ENCODE measurements around the gene CBX3.

The CBX3 gene

DNA sequence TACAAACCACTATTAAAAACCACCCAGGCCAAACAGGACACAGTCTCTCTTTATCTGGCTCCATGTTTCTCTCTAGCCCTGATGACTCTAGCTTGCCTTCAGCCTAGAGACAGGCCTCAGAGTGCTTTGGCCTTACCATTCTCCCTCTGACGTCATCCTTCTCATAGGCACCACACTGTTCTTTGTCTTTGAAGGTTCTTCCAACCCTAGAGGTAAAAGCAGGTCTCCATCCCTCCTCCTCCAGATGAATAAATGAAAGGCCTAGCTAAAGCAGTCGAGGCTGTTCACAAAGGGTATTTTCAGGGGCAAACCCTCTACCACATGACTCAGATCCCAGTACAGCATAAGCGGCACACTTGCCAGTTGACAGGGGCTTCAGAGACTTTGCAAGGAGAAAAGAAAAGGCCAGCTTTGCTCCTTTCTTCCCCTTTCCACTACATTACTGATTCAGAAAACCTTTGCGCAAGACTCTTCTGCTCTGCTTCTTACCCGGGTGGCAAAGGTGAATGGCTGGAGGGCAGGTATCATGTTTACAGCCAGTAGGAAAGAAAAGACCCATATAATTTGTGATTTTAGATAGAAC, 34.8 kb upstream of the CBX3 start:
- TF ChIP-seq, protein P1, sequence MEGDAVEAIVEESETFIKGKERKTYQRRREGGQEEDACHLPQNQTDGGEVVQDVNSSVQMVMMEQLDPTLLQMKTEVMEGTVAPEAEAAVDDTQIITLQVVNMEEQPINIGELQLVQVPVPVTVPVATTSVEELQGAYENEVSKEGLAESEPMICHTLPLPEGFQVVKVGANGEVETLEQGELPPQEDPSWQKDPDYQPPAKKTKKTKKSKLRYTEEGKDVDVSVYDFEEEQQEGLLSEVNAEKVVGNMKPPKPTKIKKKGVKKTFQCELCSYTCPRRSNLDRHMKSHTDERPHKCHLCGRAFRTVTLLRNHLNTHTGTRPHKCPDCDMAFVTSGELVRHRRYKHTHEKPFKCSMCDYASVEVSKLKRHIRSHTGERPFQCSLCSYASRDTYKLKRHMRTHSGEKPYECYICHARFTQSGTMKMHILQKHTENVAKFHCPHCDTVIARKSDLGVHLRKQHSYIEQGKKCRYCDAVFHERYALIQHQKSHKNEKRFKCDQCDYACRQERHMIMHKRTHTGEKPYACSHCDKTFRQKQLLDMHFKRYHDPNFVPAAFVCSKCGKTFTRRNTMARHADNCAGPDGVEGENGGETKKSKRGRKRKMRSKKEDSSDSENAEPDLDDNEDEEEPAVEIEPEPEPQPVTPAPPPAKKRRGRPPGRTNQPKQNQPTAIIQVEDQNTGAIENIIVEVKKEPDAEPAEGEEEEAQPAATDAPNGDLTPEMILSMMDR (IDR thresholded peaks at IDR 0.05; ENCODE audit: low read depth, low read length, missing control alignments): no peak
- DNase-seq (ENCODE audit: extremely low read depth, low read depth): no peak
- no peak overlapping the region for H3K4me3 ChIP-seq (replicated peaks; ENCODE audit: low read depth, low read length)

DNA sequence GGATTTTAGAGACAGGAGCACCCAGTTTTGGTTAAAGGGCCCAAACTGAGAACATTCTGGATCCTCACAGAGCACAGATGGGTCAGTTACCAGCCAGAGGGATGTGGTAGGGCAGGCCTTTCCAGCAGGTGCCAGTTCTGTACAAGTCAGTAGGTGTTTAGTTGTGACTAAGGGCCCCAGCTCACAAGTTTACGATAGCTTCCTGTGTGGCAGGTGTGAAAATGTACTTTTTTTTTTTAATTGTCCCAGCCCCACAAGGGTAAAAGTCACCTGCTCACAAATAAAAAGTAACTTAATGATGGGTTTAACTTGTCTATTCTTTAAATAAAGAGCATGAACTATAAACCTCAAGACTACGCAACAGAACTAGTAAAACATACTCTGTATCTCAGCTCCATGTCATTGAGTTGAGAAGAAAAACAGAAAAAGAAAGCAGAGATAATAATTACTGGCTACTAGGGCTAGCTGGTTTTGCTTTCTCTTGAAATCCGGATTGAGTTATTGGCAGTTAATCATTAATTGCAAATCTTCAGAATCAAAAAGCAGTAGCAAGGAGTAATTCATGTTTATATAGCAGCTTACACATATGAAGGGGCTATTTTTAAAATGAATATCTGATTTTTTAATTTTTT, 34.1 kb upstream of the CBX3 start:
- no peak for DNase-seq (ENCODE audit: extremely low read depth, low read depth)
- H3K4me3 ChIP-seq (replicated peaks; ENCODE audit: low read depth, low read length): no peak overlapping the region
- TF ChIP-seq, protein P1 (IDR thresholded peaks at IDR 0.05; ENCODE audit: low read depth, low read length, missing control alignments): no peak

DNA sequence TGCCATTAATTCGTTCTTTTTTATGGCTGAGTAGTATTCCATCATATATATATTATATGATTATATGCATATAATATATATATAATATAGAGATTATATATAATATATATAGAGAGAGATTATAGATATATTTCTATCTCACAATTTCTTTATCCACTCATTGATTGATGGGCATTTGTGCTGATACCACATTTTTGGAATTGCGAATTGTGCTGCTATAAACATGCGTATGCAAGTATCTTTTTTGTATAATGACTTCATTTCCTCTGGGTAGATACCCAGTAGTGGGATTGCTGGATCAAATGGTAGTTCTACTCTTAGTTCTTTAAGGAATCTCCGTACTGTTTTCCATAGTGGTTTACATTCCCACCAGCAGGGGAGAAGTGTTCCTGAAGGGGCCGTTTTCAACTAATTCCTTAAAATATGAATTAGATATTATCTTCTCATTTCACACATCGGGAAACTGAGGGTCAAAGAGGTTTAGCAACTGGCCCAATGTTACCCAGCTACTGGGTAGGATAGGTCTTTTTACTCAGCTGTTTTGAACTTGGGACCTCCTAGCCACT, 33.0 kb upstream of the CBX3 start:
- TF ChIP-seq, protein P1 (IDR thresholded peaks at IDR 0.05; ENCODE audit: low read depth, low read length, missing control alignments): no peak
- no peak for DNase-seq (ENCODE audit: extremely low read depth, low read depth)
- no peak overlapping the region for H3K4me3 ChIP-seq (replicated peaks; ENCODE audit: low read depth, low read length)

DNA sequence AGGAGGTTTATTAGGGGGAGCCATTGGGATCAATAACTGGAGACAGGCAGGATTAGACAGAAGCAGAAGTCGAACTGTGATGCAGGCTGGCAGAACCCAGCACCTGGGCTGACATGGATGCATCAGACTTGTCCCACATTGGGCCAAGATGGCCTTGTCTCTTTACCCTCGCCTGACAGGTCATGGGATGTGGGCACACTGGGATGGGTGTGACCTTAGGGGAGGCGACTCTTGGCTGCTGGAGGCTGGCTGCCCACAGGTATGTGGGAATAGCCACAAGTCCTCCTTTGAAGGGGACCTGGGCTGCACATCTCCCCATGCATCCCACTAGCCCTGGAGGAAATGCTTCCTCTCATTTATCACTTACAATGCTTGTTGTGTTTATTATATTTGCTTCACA, 32.3 kb upstream of the CBX3 start:
- TF ChIP-seq, protein P1 (IDR thresholded peaks at IDR 0.05; ENCODE audit: low read depth, low read length, missing control alignments): no peak
- DNase-seq (ENCODE audit: extremely low read depth, low read depth): no peak
- H3K4me3 ChIP-seq (replicated peaks; ENCODE audit: low read depth, low read length): no peak overlapping the region

DNA sequence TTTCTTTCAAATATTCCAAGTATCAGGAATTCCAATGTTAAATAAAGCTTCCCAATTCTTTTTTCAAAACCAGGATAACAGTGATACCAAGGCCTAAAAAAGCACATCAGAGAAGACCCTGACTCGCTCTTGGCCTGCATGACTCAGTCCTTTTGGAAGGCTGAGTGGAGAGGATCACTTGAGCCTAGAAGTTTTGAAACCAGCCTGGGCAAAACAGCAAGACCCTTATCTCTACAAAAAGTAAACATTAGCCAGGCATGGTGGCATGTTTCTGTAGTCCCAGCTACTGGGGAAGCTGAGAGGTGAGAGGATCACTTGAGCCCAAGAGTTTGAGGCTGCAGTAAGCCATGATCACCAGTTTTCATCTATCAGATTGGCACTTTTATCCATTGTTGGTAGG, 30.9 kb upstream of the CBX3 start:
- TF ChIP-seq, protein P1 (IDR thresholded peaks at IDR 0.05; ENCODE audit: low read depth, low read length, missing control alignments): no peak
- no peak for DNase-seq (ENCODE audit: extremely low read depth, low read depth)
- no peak overlapping the region for H3K4me3 ChIP-seq (replicated peaks; ENCODE audit: low read depth, low read length)

DNA sequence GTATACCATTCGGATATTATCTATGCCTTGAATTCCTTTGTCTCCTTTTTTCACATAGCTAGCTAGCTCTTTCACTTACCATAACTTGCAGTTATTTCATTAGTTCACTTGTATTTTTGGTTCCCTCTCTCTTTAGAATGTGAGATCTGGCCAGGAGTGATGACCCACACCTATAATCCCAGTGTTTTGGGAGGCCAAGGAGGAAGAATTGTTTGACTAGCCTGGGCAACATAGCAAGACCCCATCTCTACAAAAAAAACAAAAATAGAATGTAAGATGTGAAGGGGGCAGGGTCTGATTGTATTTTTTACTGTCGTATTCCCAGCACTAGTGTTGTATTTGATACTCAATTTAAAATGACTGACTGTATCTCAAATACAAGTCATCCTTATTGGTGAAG, 29.9 kb upstream of the CBX3 start:
- TF ChIP-seq, protein P1 (IDR thresholded peaks at IDR 0.05; ENCODE audit: low read depth, low read length, missing control alignments): no peak
- DNase-seq (ENCODE audit: extremely low read depth, low read depth): no peak
- H3K4me3 ChIP-seq (replicated peaks; ENCODE audit: low read depth, low read length): no peak overlapping the region
